Measurements from ENCODE around the gene ERGIC1. TPM values are rescaled to one million over a fixed set of nuclear protein-coding genes. Genes with fewer than 3 reads are reported as not detected.

Gene ERGIC1
- total and polyA plus RNA-seq, 2 experiments from 2014 or later, result 25.2 to 92.2 TPM

DNA sequence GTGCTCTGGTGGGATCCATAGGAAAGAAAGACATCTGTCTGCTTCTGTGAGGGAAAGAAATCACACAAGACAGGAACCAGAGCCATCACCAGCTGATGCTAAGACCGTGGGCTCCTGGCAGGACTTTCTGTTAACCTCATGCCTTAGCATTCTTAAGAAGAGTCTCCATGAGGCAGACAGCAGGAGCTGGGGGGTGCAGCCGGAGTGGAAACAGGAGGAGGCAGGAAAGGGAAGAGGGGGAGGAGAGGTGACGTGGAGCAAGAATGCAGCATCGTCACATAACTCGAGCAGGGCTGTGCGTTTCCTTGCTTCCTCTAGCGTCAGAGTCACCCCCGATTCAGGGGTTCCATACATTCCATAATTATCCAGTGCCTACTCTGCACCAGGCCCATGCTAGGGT, 53.6 kb downstream of the ERGIC1 start:
- Mint-ChIP-seq H3K27me3 (ENCODE audit: insufficient read depth, low read depth, poor library complexity) (peaks cover 12% of the 10 kb centered on the region), H3K36me3 (ENCODE audit: low read depth) (peaks cover 49% of the 10 kb centered on the region), H3K27ac (peak overlapping the region; percentile 64), H3K4me3 (no peak overlapping the region), H3K4me1 (peaks cover 19% of the 10 kb centered on the region), H3K9me3 (no peaks in the 10 kb centered on the region)
- Histone ChIP-seq H3K4me2 (no peak overlapping the region), H3K4me1 (ENCODE audit: insufficient read depth) (no peaks in the 10 kb centered on the region; the same call in 1 of the 2 replicates), H4K20me1 (replicated peaks; ENCODE audit: insufficient read depth) (peaks cover 18% of the 10 kb centered on the region), H3F3A (replicated peaks; ENCODE audit: low read depth) (no peaks in the 10 kb centered on the region), H3K79me2 (replicated peaks; ENCODE audit: insufficient read depth) (peaks cover 17% of the 10 kb centered on the region), H3K27me3 (ENCODE audit: insufficient read depth) (no peaks in the 10 kb centered on the region), H3K36me3 (ENCODE audit: insufficient read depth) (no peaks in the 10 kb centered on the region; the same call in 1 of the 2 replicates), H3K9me2 (ENCODE audit: insufficient read depth) (no peaks in the 10 kb centered on the region), H3K4me3 (no peak overlapping the region), H3K27ac (ENCODE audit: low read depth) (no peak overlapping the region), H2AFZ (no peak overlapping the region)
- ATAC-seq, result no peak
- DNase-seq (ENCODE audit: low spot score), result no peak
- TF ChIP-seq EZH2phosphoT487 (IDR thresholded peaks at IDR 0.05; ENCODE audit: unreplicated experiment), result no peak
- TF ChIP-seq, protein P1, sequence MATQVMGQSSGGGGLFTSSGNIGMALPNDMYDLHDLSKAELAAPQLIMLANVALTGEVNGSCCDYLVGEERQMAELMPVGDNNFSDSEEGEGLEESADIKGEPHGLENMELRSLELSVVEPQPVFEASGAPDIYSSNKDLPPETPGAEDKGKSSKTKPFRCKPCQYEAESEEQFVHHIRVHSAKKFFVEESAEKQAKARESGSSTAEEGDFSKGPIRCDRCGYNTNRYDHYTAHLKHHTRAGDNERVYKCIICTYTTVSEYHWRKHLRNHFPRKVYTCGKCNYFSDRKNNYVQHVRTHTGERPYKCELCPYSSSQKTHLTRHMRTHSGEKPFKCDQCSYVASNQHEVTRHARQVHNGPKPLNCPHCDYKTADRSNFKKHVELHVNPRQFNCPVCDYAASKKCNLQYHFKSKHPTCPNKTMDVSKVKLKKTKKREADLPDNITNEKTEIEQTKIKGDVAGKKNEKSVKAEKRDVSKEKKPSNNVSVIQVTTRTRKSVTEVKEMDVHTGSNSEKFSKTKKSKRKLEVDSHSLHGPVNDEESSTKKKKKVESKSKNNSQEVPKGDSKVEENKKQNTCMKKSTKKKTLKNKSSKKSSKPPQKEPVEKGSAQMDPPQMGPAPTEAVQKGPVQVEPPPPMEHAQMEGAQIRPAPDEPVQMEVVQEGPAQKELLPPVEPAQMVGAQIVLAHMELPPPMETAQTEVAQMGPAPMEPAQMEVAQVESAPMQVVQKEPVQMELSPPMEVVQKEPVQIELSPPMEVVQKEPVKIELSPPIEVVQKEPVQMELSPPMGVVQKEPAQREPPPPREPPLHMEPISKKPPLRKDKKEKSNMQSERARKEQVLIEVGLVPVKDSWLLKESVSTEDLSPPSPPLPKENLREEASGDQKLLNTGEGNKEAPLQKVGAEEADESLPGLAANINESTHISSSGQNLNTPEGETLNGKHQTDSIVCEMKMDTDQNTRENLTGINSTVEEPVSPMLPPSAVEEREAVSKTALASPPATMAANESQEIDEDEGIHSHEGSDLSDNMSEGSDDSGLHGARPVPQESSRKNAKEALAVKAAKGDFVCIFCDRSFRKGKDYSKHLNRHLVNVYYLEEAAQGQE (IDR thresholded peaks at IDR 0.05; ENCODE audit: unreplicated experiment), result no peak
- TF ChIP-seq CREB1 (CRISPR knock-in tag; IDR thresholded peaks at IDR 0.05; ENCODE audit: low read depth), result no peak
- no peak for TF ChIP-seq POLR2AphosphoS5 (IDR thresholded peaks at IDR 0.05; ENCODE audit: low read depth)
- no peak for TF ChIP-seq STAT1 (IDR thresholded peaks at IDR 0.05; ENCODE audit: unreplicated experiment)
- TF ChIP-seq ZNF331 (CRISPR knock-in tag; IDR thresholded peaks at IDR 0.05; ENCODE audit: low read depth), result no peak
- no peak for TF ChIP-seq ZNF114 (CRISPR knock-in tag; IDR thresholded peaks at IDR 0.05)
- TF ChIP-seq, protein P2, sequence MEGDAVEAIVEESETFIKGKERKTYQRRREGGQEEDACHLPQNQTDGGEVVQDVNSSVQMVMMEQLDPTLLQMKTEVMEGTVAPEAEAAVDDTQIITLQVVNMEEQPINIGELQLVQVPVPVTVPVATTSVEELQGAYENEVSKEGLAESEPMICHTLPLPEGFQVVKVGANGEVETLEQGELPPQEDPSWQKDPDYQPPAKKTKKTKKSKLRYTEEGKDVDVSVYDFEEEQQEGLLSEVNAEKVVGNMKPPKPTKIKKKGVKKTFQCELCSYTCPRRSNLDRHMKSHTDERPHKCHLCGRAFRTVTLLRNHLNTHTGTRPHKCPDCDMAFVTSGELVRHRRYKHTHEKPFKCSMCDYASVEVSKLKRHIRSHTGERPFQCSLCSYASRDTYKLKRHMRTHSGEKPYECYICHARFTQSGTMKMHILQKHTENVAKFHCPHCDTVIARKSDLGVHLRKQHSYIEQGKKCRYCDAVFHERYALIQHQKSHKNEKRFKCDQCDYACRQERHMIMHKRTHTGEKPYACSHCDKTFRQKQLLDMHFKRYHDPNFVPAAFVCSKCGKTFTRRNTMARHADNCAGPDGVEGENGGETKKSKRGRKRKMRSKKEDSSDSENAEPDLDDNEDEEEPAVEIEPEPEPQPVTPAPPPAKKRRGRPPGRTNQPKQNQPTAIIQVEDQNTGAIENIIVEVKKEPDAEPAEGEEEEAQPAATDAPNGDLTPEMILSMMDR (conservative IDR thresholded peaks at IDR 0.05; ENCODE audit: low read depth in 2 of 2), result no peak
- no peak for TF ChIP-seq NANOG (IDR thresholded peaks at IDR 0.05; ENCODE audit: borderline replicate concordance)
- no peak for TF ChIP-seq EZH2 (IDR thresholded peaks at IDR 0.05; ENCODE audit: low read depth, unreplicated experiment)

DNA sequence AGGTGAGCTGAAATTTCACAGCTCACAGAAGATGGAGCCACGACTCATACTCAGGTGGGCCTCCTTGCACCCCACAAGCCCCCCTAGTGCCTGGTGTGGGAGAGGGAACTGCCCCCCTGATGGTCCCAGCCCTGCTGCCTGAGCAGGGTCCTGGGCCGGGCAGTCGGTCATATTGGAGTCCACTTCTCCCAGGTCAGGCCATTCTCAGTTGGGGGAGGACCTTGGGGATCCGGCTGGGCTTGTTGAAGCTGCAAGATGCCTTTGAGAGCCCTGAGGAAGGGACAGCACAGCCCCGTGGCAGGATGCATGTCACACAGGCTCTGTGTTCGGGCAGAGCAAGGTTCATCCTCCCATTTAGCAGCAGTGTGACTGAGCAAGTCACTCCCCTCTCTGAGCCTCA, 56.6 kb downstream of the ERGIC1 start:
- no peak overlapping the region for H3K27ac Mint-ChIP-seq
- peaks cover 17% of the 10 kb centered on the region for H3K4me1 Mint-ChIP-seq
- no peaks in the 10 kb centered on the region for H3K9me3 Mint-ChIP-seq
- peaks cover 10% of the 10 kb centered on the region for H3K27me3 Mint-ChIP-seq (ENCODE audit: insufficient read depth, low read depth, poor library complexity)
- Histone ChIP-seq H3K79me2 (replicated peaks; ENCODE audit: insufficient read depth) (no peaks in the 10 kb centered on the region), H3F3A (replicated peaks; ENCODE audit: low read depth) (no peaks in the 10 kb centered on the region), H3K36me3 (ENCODE audit: insufficient read depth) (no peaks in the 10 kb centered on the region; the same call in 1 of the 2 replicates), H3K27ac (ENCODE audit: low read depth) (no peak overlapping the region), H3K4me2 (no peak overlapping the region), H4K20me1 (replicated peaks; ENCODE audit: insufficient read depth) (peaks cover 16% of the 10 kb centered on the region), H3K9me2 (ENCODE audit: insufficient read depth) (no peaks in the 10 kb centered on the region), H3K4me3 (no peak overlapping the region), H3K4me1 (ENCODE audit: insufficient read depth) (no peaks in the 10 kb centered on the region; the same call in 1 of the 2 replicates), H2AFZ (no peak overlapping the region), H3K27me3 (ENCODE audit: insufficient read depth) (no peaks in the 10 kb centered on the region)
- ATAC-seq (no peak), DNase-seq (ENCODE audit: low spot score) (no peak)
- H3K4me3 Mint-ChIP-seq, result no peak overlapping the region
- H3K36me3 Mint-ChIP-seq (ENCODE audit: low read depth), result peaks cover 39% of the 10 kb centered on the region
- TF ChIP-seq, protein P1 (IDR thresholded peaks at IDR 0.05; ENCODE audit: unreplicated experiment), result no peak
- TF ChIP-seq, protein P2 (conservative IDR thresholded peaks at IDR 0.05; ENCODE audit: low read depth in 2 of 2), result no peak
- no peak for TF ChIP-seq ZNF331 (CRISPR knock-in tag; IDR thresholded peaks at IDR 0.05; ENCODE audit: low read depth)
- TF ChIP-seq, protein P3, sequence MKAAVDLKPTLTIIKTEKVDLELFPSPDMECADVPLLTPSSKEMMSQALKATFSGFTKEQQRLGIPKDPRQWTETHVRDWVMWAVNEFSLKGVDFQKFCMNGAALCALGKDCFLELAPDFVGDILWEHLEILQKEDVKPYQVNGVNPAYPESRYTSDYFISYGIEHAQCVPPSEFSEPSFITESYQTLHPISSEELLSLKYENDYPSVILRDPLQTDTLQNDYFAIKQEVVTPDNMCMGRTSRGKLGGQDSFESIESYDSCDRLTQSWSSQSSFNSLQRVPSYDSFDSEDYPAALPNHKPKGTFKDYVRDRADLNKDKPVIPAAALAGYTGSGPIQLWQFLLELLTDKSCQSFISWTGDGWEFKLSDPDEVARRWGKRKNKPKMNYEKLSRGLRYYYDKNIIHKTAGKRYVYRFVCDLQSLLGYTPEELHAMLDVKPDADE (IDR thresholded peaks at IDR 0.05), result no peak
